Stimulated activated CD4-positive, alpha-beta T cell treated with anti-CD3 and anti-CD28 coated beads, Interleukin-12 subunit alpha, Interleukin-12 subunit beta, amount 100 ng/mL, for 48 hours (primary cell): ENCODE measurements around the gene PIK3R1.

Experiments
- DNase-seq, 3 donors: peaks; one replicate each; pipeline ENCODE4 v3.0.0-alpha.2; 2020; ENCODE audit warnings: low read depth in 2 of 3, low spot score in 1 of 3

The PIK3R1 gene

GRCh38 chr5:68215208-68215897, at the start of gene PIK3R1:
PIK3R1 (plus strand) TSS chr5:68215756; CDS start chr5:68226676, 10,920 bp downstream.
- DNase-seq = peak; percentile 87 to 91 (median 88)

DNA sequence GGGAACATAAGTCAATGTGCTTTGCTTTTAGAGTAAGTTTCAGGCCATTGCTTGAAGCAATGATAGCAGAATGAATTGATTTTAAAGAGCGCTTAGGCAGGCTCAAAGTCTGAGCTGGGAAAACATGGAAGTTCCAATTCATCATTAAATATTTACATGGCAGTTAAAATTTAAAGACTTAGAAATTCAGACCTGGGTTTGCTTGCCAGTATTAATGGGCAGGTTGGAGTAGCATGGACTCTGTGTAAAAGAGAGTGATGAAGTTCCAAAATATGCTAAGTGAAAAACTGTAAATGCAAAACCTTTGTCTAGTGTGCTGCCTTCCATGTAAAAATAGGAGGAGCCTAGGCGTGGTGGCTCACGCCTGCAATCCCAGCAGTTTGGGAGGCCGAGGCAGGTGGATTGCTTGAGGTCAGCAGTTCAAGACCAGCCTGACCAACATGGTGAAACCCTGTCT, 48.3 kb upstream of the PIK3R1 start:
- DNase-seq = no peak

- no peak for DNase-seq
Observed at GRCh38 chr5:68169903-68170302, 45.7 kb upstream of the PIK3R1 start.

DNA sequence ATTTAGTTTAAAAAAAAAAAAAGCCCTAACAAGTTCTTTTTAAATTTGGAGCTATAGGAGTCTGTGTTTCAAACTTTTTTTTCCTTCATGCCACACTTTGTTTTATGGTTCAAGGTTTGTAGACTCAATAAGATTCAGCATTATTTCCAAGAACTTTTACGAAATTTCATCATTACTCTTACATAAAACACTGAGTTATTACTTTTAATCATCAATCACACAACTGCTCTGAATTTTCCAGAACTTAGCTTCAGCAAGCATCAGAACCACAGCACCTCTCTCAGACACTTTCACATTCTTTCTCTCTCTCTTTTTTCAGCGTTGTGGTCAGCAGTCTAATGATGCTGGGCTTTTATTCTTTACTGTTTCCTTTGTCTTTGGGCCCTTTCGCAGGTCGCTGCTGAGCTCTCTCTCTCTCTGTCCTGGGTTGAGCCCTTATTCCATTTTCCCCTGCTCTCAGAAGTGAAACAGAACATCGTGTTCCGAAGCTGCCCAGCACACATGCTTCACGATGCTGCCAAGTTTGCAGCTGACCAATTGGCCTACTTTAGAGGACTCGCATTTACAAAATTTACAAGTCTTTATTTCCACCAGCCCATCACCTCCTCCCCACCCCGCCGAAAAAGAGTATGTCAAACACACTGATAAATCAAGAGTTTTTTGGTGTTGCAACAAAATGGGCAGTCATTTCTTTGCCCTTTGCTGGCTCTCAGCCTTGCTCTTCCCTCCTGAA, 44.6 kb upstream of the PIK3R1 start:
- no peak for DNase-seq

DNA sequence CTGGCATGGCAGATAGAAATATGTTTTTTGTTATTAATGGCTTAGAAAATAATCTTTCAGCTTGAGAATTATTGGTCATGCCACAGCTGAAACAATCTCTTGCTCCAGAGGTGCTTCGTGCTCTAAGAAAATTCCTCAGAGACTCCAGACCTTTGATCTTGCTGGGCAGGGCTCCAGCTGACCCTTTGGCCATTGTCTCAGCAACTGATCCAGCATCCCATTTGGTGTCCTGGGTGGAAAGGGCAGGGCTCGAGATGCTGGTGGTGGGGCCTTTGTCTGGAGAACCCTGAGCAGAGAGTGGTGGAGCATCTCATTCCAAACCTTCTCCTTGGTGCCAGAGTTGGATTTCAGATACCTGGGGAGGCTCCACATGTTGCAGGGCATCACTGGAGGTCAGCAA, 43.2 kb upstream of the PIK3R1 start:
- DNase-seq = no peak

- DNase-seq = no peak
Observed at GRCh38 chr5:68173007-68173406, 42.5 kb upstream of the PIK3R1 start.

- no peak for DNase-seq
Observed at GRCh38 chr5:68176253-68176652, 39.3 kb upstream of the PIK3R1 start.

DNA sequence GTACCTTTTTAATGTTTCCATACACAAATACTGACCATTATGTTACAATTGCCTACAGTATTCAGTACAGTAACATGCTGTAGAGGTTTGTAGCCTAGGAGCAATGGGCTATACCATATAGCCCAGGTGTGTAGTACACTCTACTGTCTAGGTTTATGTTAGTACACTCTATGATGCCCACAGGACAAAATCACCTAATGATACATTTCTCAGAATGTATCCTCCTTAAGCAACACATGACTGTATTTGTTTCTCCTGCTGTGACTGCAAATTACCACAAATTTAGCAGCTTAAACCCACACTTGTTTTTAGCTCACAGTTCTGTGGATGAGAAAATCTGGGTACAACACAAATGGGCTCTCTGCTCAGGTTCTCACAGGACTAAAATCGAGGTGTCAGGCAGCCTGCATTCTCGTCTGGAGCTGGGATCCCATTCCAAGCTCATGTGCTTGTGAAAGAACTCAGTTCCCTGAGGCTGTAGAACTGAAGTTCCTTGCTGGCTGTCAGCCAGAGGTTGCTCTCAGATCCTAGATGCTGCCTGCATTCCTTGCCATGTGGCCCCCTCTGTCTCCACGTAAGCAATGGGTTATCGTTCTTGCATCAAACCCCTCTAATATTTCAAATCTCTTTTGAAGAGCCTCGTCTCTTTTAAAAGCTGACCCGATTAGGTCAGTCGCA, 38.6 kb upstream of the PIK3R1 start:
- DNase-seq = no peak

DNA sequence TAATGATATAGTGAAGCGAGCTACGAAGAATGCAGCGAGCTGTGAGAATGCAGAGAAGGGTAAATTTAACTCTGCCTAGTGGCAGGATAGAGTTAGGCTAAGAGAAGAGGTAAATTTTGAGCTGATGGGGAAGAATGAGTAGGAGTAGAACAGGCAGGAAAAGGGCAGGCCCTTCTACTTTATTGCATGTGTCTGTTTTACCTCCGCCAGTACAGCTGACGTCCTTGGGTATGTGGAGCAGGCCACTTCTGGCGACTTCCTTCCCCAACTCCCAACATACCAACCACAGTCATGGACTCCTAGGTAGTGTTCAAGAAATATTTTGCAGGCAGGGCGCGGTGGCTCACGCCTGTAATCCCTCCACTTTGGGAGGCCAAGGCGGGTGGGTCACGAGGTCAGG, 37.9 kb upstream of the PIK3R1 start:
- no peak for DNase-seq

- no peak for DNase-seq
Observed at GRCh38 chr5:68178579-68178978, 37.0 kb upstream of the PIK3R1 start.

GRCh38 chr5:68180121-68181038, 35.2 kb upstream of the PIK3R1 start:
- DNase-seq = no peak

GRCh38 chr5:68181039-68181599, 34.4 kb upstream of the PIK3R1 start:
- no peak for DNase-seq

GRCh38 chr5:68182094-68182493, 33.5 kb upstream of the PIK3R1 start:
- DNase-seq = no peak

DNA sequence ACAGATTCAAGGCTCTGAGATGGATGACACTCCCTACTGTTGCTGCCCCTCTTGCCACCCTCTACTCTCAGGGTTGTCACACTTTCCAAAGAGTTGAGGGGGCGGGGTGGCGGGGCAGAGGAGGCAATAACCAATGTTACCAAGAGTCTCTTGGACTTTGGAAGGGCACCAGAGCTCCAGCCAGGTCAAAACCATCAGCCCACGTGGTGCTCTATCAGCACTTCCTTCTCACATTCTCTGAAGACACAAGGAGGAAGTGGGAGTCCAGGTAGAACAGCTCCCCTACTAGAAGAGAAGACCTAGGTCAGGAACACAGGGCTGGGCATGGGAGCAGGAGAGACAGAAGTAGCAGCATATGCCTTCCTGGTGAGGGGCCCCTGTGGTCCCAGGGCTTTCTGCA, 33.0 kb upstream of the PIK3R1 start:
- DNase-seq = no peak

DNA sequence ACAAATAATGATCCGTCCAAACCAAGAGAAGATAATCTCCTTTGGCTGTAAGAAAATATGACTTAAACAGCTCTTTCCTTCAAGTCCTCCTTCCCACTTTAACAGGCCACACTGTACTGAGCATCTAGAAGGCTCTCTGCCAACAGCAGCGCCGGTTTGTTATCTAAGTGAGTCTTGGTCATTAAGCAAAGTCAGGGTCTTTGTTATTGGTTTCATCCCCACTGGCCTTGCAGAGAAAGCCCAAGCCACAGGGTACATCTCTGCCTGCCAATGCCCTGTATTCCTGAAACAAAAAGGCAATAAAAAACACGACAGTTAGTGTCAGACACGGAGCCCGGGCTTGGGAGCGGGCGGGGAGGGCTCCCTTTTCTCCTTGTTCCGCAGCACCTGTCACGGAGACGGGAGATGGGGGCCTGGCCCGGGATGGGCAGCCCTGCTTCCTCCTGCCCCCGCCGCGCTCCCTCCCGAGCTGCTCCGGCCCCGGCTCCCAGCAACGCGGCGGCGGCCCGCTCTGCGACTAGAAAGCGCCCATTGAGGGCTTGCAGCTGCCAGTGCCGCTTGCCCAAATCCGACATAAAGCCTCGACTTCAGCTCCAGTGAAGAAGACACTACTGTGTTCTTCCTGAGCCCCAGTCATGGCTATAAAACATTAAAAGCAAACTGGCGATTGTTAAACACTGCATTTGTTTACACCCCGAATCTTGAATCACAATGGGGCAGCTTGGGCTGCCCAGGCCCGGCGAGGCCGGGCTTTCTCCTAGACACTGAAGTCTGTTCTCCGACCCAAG, 28.1 kb upstream of the PIK3R1 start:
- DNase-seq = no peak

DNA sequence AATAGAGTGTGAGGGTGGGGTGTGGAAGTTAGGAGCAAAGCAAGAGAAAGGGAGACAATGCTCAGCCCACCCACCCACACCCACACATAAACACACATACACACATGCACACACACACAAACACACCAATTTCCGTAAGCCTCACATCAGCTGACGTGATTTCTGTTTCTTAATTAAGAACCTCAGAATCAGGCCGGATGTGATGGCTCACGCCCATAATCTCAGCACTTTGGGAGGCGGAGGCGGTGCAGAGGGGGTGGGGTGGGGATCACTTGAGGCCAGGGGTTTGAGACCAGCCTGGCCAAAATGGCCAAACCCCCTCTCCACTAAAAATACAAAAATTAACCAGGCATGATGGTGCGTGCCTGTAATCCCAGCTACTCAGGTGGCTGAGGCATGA, 26.4 kb upstream of the PIK3R1 start:
- no peak for DNase-seq

DNA sequence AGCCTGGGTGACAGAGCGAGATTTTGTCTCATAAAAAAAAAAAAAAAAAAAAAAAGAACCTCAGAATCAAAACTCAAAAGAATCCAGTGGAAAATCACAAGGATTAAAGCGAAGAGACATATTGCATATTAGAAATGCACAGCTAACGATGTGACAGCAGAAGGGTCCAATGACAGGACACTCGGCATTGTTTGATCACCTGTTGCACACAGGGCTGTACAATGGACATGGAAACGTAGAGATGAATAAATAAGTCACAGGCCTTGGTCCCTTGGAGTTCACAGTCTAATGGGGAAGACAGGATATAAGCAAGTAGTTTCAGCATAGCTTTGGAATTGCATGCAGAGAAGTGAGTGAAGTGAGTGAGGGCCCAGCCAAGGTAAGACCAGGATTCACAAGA, 25.9 kb upstream of the PIK3R1 start:
- no peak for DNase-seq

- DNase-seq = no peak
Observed at GRCh38 chr5:68190619-68191018, 24.9 kb upstream of the PIK3R1 start.

- DNase-seq = no peak
Observed at GRCh38 chr5:68191083-68191791, 24.3 kb upstream of the PIK3R1 start.
